ENCODE data around the gene CDKAL1. TPM values are rescaled to one million over a fixed set of nuclear protein-coding genes. Genes with fewer than 3 reads are reported as not detected.

CDKAL1 gene
- total RNA-seq, 2 donors from 2014 or later = 12.1 to 19.0 TPM

DNA sequence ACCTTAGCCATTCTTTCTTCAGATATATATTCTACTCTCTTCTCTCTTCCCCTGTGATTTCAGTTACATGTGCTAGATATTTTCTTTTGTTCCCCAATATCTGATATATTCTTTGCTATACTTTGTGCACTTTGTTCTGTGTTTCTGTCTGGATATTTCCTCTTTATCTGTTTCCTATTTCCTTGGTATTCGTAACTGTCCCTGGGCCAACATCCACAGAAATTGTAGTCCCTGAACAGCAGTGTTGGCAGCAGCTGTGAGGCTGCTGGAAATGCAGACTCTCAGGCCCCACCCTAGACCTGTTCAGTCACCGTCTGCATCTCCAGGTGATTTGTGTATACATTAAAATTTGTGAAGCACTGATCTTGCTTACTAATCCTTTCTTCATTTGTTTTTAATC lies 536.4 kb downstream of the CDKAL1 start:
- intact Hi-C loops (cut with DNase I) = no loop called here
- TF ChIP-seq, protein P1, sequence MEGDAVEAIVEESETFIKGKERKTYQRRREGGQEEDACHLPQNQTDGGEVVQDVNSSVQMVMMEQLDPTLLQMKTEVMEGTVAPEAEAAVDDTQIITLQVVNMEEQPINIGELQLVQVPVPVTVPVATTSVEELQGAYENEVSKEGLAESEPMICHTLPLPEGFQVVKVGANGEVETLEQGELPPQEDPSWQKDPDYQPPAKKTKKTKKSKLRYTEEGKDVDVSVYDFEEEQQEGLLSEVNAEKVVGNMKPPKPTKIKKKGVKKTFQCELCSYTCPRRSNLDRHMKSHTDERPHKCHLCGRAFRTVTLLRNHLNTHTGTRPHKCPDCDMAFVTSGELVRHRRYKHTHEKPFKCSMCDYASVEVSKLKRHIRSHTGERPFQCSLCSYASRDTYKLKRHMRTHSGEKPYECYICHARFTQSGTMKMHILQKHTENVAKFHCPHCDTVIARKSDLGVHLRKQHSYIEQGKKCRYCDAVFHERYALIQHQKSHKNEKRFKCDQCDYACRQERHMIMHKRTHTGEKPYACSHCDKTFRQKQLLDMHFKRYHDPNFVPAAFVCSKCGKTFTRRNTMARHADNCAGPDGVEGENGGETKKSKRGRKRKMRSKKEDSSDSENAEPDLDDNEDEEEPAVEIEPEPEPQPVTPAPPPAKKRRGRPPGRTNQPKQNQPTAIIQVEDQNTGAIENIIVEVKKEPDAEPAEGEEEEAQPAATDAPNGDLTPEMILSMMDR (IDR thresholded peaks at IDR 0.05) = no peak
- TF ChIP-seq POLR2AphosphoS5 (IDR thresholded peaks at IDR 0.05) (no peak), POLR2A (IDR thresholded peaks at IDR 0.05) (no peak)
- Histone ChIP-seq H3K9me3 (no peaks in the 10 kb centered on the region), H3K36me3 (peaks cover 0 to 4% of the 10 kb centered on the region in 2 donors), H3K4me1 (replicated peaks) (no peaks in the 10 kb centered on the region), H3K27me3 (replicated peaks; ENCODE audit: insufficient read depth) (no peaks in the 10 kb centered on the region), H3K27ac (no peak overlapping the region), H3K4me3 (no peak overlapping the region)
- DNase-seq (ENCODE audit: low spot score) = no peak
- 73% methylated on average over 2 of the region's 2 CpGs for WGBS

DNA sequence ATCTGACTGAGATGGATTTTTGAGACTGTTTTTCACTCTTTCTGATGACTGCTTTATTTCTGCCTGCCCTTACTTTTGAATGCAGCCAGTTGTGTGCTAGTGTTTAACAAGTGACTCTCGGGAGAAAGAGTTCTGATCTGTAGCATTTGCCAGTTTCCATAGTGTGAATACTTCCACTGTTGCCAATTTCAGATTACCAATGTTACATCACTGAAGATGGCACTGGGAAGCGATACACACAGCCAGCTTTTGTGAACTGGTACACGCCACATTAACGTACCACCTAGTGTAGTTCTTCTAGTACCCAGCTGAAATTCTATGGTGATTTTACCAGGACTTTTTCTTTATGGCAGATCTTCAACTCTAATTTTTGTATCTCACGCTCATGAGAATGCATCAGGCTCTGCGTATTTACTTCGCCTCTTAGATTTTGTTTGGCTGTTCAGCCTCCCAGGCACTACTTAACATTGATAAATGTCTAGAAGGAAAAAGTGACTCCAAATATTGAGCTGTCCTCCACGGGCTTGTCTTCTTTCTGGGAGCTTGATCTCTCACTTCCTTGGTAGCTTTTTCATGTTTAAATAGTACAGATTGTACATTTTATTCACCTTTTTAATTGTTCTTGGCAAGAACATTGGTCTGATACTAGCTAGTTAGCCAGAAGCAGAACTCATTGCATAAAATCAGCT lies 537.7 kb downstream of the CDKAL1 start:
- 68% methylated on average over 8 of the region's 8 CpGs for WGBS
- no peak for DNase-seq (ENCODE audit: low spot score)
- no peaks in the 10 kb centered on the region for H3K9me3 ChIP-seq
- no peak overlapping the region for H3K27ac ChIP-seq
- H3K36me3 ChIP-seq = no peaks in the 10 kb centered on the region
- H3K4me1 ChIP-seq (replicated peaks) = no peaks in the 10 kb centered on the region
- H3K4me3 ChIP-seq = no peak overlapping the region
- intact Hi-C loops (cut with DNase I) = no loop called here
- TF ChIP-seq, protein P1 (IDR thresholded peaks at IDR 0.05) = no peak
- TF ChIP-seq POLR2AphosphoS5 (IDR thresholded peaks at IDR 0.05) (no peak), POLR2A (IDR thresholded peaks at IDR 0.05) (no peak)
- H3K27me3 ChIP-seq (replicated peaks; ENCODE audit: insufficient read depth) = no peaks in the 10 kb centered on the region

DNA sequence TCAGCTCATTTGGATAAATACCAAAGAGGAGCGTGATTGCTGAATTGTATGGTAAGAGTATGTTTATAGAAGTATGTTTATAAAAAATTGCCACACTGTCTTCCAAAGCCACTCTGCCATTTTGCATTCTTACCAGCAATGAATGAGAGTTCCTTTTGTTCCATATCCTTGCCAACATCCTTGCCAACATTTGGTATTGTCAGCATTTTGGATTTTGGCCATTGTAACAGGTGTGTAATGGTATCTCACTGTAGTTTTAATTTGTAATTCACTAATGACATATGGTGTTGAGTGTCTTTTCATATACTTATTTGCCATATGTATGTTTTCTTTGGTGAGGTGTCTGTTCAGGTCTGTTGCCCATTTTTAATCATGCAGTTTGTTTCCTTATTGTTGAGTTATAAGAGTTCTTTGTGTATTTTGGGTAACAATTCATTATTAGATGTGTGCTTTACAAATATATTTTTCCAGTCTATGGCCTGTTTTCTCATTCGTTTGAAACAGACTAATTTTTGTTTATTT lies 539.1 kb downstream of the CDKAL1 start:
- Histone ChIP-seq H3K4me1 (replicated peaks) (no peaks in the 10 kb centered on the region), H3K9me3 (no peaks in the 10 kb centered on the region), H3K27me3 (replicated peaks; ENCODE audit: insufficient read depth) (no peaks in the 10 kb centered on the region), H3K27ac (no peak overlapping the region), H3K4me3 (no peak overlapping the region), H3K36me3 (no peaks in the 10 kb centered on the region)
- 96% methylated on average over 2 of the region's 2 CpGs for WGBS
- TF ChIP-seq POLR2AphosphoS5 (IDR thresholded peaks at IDR 0.05) (no peak), POLR2A (IDR thresholded peaks at IDR 0.05) (no peak)
- TF ChIP-seq, protein P1 (IDR thresholded peaks at IDR 0.05) = no peak
- intact Hi-C loops (cut with DNase I) = no loop called here
- no peak for DNase-seq (ENCODE audit: low spot score)

DNA sequence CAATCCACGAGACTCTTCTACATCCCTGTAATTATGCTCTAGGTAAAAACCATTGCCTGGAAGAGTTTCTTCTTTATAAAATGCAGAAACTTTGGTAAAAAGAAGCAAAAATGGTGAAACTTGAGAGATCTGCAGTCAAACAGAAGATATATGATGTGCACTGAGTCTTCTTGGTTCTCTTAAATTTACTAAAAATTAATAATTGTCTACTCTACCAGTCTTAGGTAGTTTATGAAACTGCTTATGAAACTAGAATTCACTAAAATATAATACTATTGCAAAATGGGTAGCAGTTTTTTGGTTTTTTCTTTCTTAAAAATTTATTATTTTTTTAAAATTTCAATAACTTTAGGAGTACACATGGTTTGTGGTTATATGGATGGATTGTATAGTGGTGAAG lies 540.2 kb downstream of the CDKAL1 start:
- Histone ChIP-seq H3K9me3 (no peaks in the 10 kb centered on the region), H3K4me3 (no peak overlapping the region), H3K27me3 (replicated peaks; ENCODE audit: insufficient read depth) (no peaks in the 10 kb centered on the region), H3K4me1 (replicated peaks) (no peaks in the 10 kb centered on the region), H3K36me3 (no peaks in the 10 kb centered on the region), H3K27ac (no peak overlapping the region)
- DNase-seq (ENCODE audit: low spot score) = no peak
- intact Hi-C loops (cut with DNase I) = no loop called here
- WGBS = 100% methylated on average over 1 of the region's 1 CpG
- no peak for TF ChIP-seq POLR2AphosphoS5 (IDR thresholded peaks at IDR 0.05)
- TF ChIP-seq, protein P1 (IDR thresholded peaks at IDR 0.05) = no peak

DNA sequence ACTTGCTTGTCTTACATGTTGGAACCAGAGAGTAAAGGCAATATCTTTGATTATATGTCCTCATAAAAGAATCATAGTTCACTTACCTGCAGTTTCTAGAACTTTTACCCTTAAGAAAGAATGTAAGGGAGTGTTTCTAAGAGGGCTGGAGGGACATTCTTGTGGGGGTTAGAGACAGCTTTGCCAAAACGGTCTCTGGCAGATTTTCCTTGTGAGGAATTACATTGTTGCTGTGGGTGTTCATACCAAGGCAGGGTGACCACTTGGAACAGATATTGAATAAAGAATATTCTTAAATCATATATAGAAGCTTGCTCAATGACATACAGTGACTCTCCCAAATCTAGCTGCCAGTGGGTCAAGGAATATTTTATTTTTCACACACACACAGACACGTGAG lies 541.7 kb downstream of the CDKAL1 start:
- 77% methylated on average over 2 of the region's 2 CpGs for WGBS
- Histone ChIP-seq H3K36me3 (no peaks in the 10 kb centered on the region), H3K4me1 (replicated peaks) (no peaks in the 10 kb centered on the region), H3K27ac (no peak overlapping the region), H3K27me3 (replicated peaks; ENCODE audit: insufficient read depth) (no peaks in the 10 kb centered on the region), H3K4me3 (no peak overlapping the region), H3K9me3 (no peaks in the 10 kb centered on the region)
- intact Hi-C loops (cut with DNase I) = no loop called here
- DNase-seq (ENCODE audit: low spot score) = no peak
- TF ChIP-seq, protein P1 (IDR thresholded peaks at IDR 0.05) = no peak
- no peak for TF ChIP-seq POLR2A (IDR thresholded peaks at IDR 0.05)
- TF ChIP-seq POLR2AphosphoS5 (IDR thresholded peaks at IDR 0.05) = no peak

Data from prostate gland (tissue), 2 donors.